ENCODE measurements around the gene DIPK1C.
A peak's percentile ranks its signal among the peaks of the same experiment; 100 is the strongest.

Gene DIPK1C

DNA sequence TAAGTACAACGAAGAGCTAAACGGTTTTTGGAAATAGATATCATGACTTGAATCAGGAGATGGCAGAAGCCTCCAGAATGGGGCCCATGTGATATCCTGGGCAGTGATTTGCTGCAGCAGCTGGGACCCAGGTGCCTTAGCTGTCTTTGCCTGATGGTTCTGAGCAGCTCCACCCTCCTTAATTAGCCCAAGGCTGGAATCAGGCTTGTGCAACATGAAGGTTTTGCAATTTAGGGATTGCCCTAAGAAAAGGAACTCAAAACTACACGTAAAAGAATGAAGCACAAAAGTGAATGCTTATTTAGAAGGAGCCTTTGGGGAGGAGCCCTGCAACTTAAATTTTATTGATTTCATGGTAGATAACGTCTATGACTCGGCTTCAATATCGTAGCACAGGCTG lies 21.8 kb upstream of the DIPK1C start:
- Histone ChIP-seq H3K27ac (replicated peaks) (no peak overlapping the region), H3K27me3 (ENCODE audit: insufficient read depth, poor library complexity, severe bottlenecking) (peaks cover 4% of the 10 kb centered on the region), H3K4me3 (replicated peaks; ENCODE audit: insufficient read depth, low read length) (no peak overlapping the region)
- TF ChIP-seq POLR2AphosphoS5 (IDR thresholded peaks at IDR 0.05; ENCODE audit: low read depth): no peak
- TF ChIP-seq SPI1 (IDR thresholded peaks at IDR 0.05; ENCODE audit: borderline replicate concordance, low read depth): no peak
- no peak for TF ChIP-seq CTCF (IDR thresholded peaks at IDR 0.05; ENCODE audit: insufficient read depth, low read length)
- no peak for TF ChIP-seq GABPA (IDR thresholded peaks at IDR 0.05; ENCODE audit: low read depth)
- no peak for TF ChIP-seq REST (IDR thresholded peaks at IDR 0.05; ENCODE audit: insufficient replicate concordance, low read depth)
- no peak for DNase-seq (ENCODE audit: low read depth in 1 of 2, low spot score in 1 of 2)

GRCh38 chr18:74478316-74478715 lies 21.2 kb upstream of the DIPK1C start:
- Histone ChIP-seq H3K27me3 (ENCODE audit: insufficient read depth, poor library complexity, severe bottlenecking) (peaks cover 4% of the 10 kb centered on the region), H3K4me3 (replicated peaks; ENCODE audit: insufficient read depth, low read length) (no peak overlapping the region), H3K27ac (replicated peaks) (no peak overlapping the region)
- DNase-seq (ENCODE audit: low read depth in 1 of 2, low spot score in 1 of 2): no peak
- TF ChIP-seq GABPA (IDR thresholded peaks at IDR 0.05; ENCODE audit: low read depth): no peak
- no peak for TF ChIP-seq CTCF (IDR thresholded peaks at IDR 0.05; ENCODE audit: insufficient read depth, low read length)
- no peak for TF ChIP-seq REST (IDR thresholded peaks at IDR 0.05; ENCODE audit: insufficient replicate concordance, low read depth)
- TF ChIP-seq SPI1 (IDR thresholded peaks at IDR 0.05; ENCODE audit: borderline replicate concordance, low read depth): no peak
- TF ChIP-seq POLR2AphosphoS5 (IDR thresholded peaks at IDR 0.05; ENCODE audit: low read depth): no peak

- H3K4me3 ChIP-seq (replicated peaks; ENCODE audit: insufficient read depth, low read length): no peak overlapping the region
- no peak for TF ChIP-seq CTCF (IDR thresholded peaks at IDR 0.05; ENCODE audit: insufficient read depth, low read length)
- no peak overlapping the region for H3K27ac ChIP-seq (replicated peaks)
- no peak for DNase-seq (ENCODE audit: low read depth in 1 of 2, low spot score in 1 of 2)
- peaks cover 4% of the 10 kb centered on the region for H3K27me3 ChIP-seq (ENCODE audit: insufficient read depth, poor library complexity, severe bottlenecking)
Measured at GRCh38 chr18:74477771-74478170, 20.7 kb upstream of the DIPK1C start.

- TF ChIP-seq CTCF (IDR thresholded peaks at IDR 0.05; ENCODE audit: insufficient read depth, low read length) (peak; percentile 4), SPI1 (IDR thresholded peaks at IDR 0.05; ENCODE audit: borderline replicate concordance, low read depth) (no peak)
- no peak overlapping the region for H3K4me3 ChIP-seq (replicated peaks; ENCODE audit: insufficient read depth, low read length)
- H3K27ac ChIP-seq (replicated peaks): no peak overlapping the region
- H3K27me3 ChIP-seq (ENCODE audit: insufficient read depth, poor library complexity, severe bottlenecking): peaks cover 4% of the 10 kb centered on the region
- no peak for DNase-seq (ENCODE audit: low read depth in 1 of 2, low spot score in 1 of 2)
Measured at GRCh38 chr18:74476140-74476539, 19.0 kb upstream of the DIPK1C start.

All from HL-60 (cell line).